ENCODE results near the gene MIA. TPM values are rescaled to one million over a fixed set of nuclear protein-coding genes. Genes with fewer than 3 reads are reported as not detected.

MIA gene
- total and polyA plus RNA-seq, 9 of the 15 experiments (the other 6 are each of a cell fraction or from before 2014, with no cell fraction given) = 0.21 TPM; not detected in 8

- no peak for TF ChIP-seq UBTF (IDR thresholded peaks at IDR 0.05; ENCODE audit: borderline replicate concordance in 1 of 2, low read depth in 2 of 2, low read length in 2 of 2)
- no peak for TF ChIP-seq SIX5 (IDR thresholded peaks at IDR 0.05; ENCODE audit: borderline replicate concordance in 1 of 2, insufficient read depth in 1 of 2, low read depth in 1 of 2, low read length in 2 of 2)
- no peak for TF ChIP-seq KLF6 (CRISPR knock-in tag; IDR thresholded peaks at IDR 0.05; ENCODE audit: borderline replicate concordance)
- TF ChIP-seq POLR2B (IDR thresholded peaks at IDR 0.05; ENCODE audit: low read depth, partially characterized antibody) = no peak
- TF ChIP-seq POLR2A (conservative IDR thresholded peaks at IDR 0.05) = peak; percentile 14; the same call in 1 of the 2 replicates
- TF ChIP-seq MLLT1 (IDR thresholded peaks at IDR 0.05) = peak in 1 of 2 experiments; percentile 87; a peak in 2 of 4 replicates
- TF ChIP-seq WHSC1 (IDR thresholded peaks at IDR 0.05; ENCODE audit: low read length) = no peak
- TF ChIP-seq ZC3H11A (IDR thresholded peaks at IDR 0.05; ENCODE audit: low read depth, low read length) = no peak
- TF ChIP-seq NFATC3 (IDR thresholded peaks at IDR 0.05) = no peak
- no peak for TF ChIP-seq SAFB2 (IDR thresholded peaks at IDR 0.05; ENCODE audit: borderline replicate concordance, low read depth, low read length, severe bottlenecking)
- TF ChIP-seq PCBP1 (IDR thresholded peaks at IDR 0.05; ENCODE audit: low read depth, low read length, poor library complexity, severe bottlenecking) = no peak
- TF ChIP-seq SRSF1 (IDR thresholded peaks at IDR 0.05; ENCODE audit: low read depth, low read length) = no peak
- no peak for TF ChIP-seq MCM2 (IDR thresholded peaks at IDR 0.05; ENCODE audit: low read depth)
- no peak for TF ChIP-seq PRDM10 (IDR thresholded peaks at IDR 0.05; ENCODE audit: partially characterized antibody)
- TF ChIP-seq MCM5 (IDR thresholded peaks at IDR 0.05; ENCODE audit: low read depth) = no peak
- peak; percentile 83 for TF ChIP-seq POLR2G (IDR thresholded peaks at IDR 0.05; ENCODE audit: low read depth, low read length)
- peak; percentile 66 for TF ChIP-seq RBFOX2 (IDR thresholded peaks at IDR 0.05; ENCODE audit: low read depth, low read length)
- no peak for TF ChIP-seq ZNF717 (CRISPR knock-in tag; IDR thresholded peaks at IDR 0.05)
- TF ChIP-seq FOXP1 (CRISPR knock-in tag; IDR thresholded peaks at IDR 0.05) = no peak
These were observed 34.2 kb downstream of the MIA start (continued) for GRCh38 chr19:40809358-40810086.

Measured in K562 (cell line).